KMS-11 (cell line): ENCODE data around the gene RAB4B.
"Not testable (repeated sequence)": the region's sequence is repeated elsewhere in the genome, so short reads cannot be mapped to it uniquely, and the experiment has no call there.

ENCODE experiments used
- H2AFZ ChIP-seq: fragments of 200-600 bp; sonication (generic); 2 replicates; pipeline ENCODE4 v1.6.1; 2016; ENCODE audit warnings: antibody characterized with exemption, mixed run types, low read depth
- H3K27ac ChIP-seq: fragments of 200-600 bp; sonication (generic); 2 replicates; pipeline ENCODE4 v1.6.1; 2016; ENCODE audit warnings: mild to moderate bottlenecking, mixed run types
- H3K27me3 ChIP-seq: fragments of 200-600 bp; sonication (generic); 2 replicates; pipeline ENCODE4 v1.6.1; 2017; ENCODE audit warnings: mild to moderate bottlenecking, low read depth, mixed run types, moderate library complexity; ENCODE audit not compliant: insufficient read depth
- H3K36me3 ChIP-seq: fragments of 200-600 bp; sonication (generic); 2 replicates; pipeline ENCODE4 v1.6.1; 2017; ENCODE audit warnings: mild to moderate bottlenecking, mixed run types; ENCODE audit not compliant: insufficient read depth
- H3K4me1 ChIP-seq: fragments of 200-600 bp; sonication (generic); 2 replicates; pipeline ENCODE4 v1.6.1; 2016; ENCODE audit warnings: mild to moderate bottlenecking, low read depth, mixed run types; ENCODE audit not compliant: poor library complexity, severe bottlenecking
- H3K4me2 ChIP-seq: fragments of 200-600 bp; sonication (generic); 2 replicates; pipeline ENCODE4 v1.7.0; 2016; ENCODE audit warnings: mild to moderate bottlenecking, mixed run types
- H3K4me3 ChIP-seq: fragments of 200-600 bp; sonication (generic); IDR thresholded peaks from 2 replicates; pipeline ENCODE4 v1.6.1; 2017; ENCODE audit warnings: low read depth, low read length, mixed read lengths; ENCODE audit not compliant: insufficient read depth
- H3K79me2 ChIP-seq: fragments of 200-600 bp; sonication (generic); 2 replicates; pipeline ENCODE4 v1.6.1; 2016; ENCODE audit warnings: low read depth, mixed run types; ENCODE audit not compliant: insufficient read depth
- H3K9ac ChIP-seq: fragments of 200-600 bp; sonication (generic); 2 replicates; pipeline ENCODE4 v1.6.1; 2016; ENCODE audit warnings: mild to moderate bottlenecking, mixed run types
- H4K20me1 ChIP-seq: fragments of 200-600 bp; sonication (generic); 2 replicates; pipeline ENCODE4 v1.6.1; 2016; ENCODE audit warnings: mild to moderate bottlenecking, mixed run types; ENCODE audit not compliant: insufficient read depth
- TF ChIP-seq, protein P1 (sequence below): fragments of 200-600 bp; sonication (generic); conservative IDR thresholded peaks from 2 replicates; pipeline ENCODE4 v1.6.1; 2017; ENCODE audit warnings: low read depth, mild to moderate bottlenecking, antibody characterized with exemption, low read length, moderate library complexity, mixed read lengths

RAB4B gene

GRCh38 chr19:40836754-40837429 is 58.8 kb downstream of the RAB4B start:
- Histone ChIP-seq H3K27me3 (no peaks in the 10 kb centered on the region), H3K9ac (no peak overlapping the region), H4K20me1 (no peaks in the 10 kb centered on the region), H3K27ac (no peak overlapping the region), H2AFZ (no peak overlapping the region), H3K4me2 (no peak overlapping the region), H3K79me2 (no peaks in the 10 kb centered on the region), H3K4me3 (no peak overlapping the region), H3K36me3 (no peaks in the 10 kb centered on the region), H3K4me1 (peaks cover 7% of the 10 kb centered on the region)
- TF ChIP-seq, protein P1, sequence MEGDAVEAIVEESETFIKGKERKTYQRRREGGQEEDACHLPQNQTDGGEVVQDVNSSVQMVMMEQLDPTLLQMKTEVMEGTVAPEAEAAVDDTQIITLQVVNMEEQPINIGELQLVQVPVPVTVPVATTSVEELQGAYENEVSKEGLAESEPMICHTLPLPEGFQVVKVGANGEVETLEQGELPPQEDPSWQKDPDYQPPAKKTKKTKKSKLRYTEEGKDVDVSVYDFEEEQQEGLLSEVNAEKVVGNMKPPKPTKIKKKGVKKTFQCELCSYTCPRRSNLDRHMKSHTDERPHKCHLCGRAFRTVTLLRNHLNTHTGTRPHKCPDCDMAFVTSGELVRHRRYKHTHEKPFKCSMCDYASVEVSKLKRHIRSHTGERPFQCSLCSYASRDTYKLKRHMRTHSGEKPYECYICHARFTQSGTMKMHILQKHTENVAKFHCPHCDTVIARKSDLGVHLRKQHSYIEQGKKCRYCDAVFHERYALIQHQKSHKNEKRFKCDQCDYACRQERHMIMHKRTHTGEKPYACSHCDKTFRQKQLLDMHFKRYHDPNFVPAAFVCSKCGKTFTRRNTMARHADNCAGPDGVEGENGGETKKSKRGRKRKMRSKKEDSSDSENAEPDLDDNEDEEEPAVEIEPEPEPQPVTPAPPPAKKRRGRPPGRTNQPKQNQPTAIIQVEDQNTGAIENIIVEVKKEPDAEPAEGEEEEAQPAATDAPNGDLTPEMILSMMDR = no peak

- not testable (repeated sequence) for H3K4me1 ChIP-seq, H4K20me1 ChIP-seq, H3K27me3 ChIP-seq, H3K4me2 ChIP-seq, H3K36me3 ChIP-seq, H3K27ac ChIP-seq, H3K9ac ChIP-seq, H2AFZ ChIP-seq, H3K79me2 ChIP-seq, H3K4me3 ChIP-seq
Observed at GRCh38 chr19:40838477-40838876, 60.4 kb downstream of the RAB4B start.

DNA sequence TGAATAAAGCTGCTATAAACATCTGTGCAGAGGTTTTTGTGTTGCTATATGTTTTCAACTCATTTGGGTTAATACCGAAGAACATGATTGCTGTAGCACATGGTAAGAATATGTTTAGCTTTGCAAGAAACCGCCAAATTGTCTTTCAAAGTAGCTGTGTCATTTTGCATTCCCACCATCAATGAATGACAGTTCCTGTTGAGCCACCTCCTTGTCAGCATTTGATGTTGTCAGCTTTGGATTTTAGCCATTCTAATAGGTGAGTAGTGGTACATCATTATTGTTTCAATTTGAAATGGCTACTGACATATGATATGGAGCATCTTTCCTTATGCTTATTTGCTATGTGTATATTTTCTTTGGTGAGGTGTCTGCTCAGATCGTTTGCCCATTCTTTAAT is 64.0 kb downstream of the RAB4B start:
- H3K4me1 ChIP-seq, H2AFZ ChIP-seq, H4K20me1 ChIP-seq, H3K4me3 ChIP-seq, H3K4me2 ChIP-seq, H3K9ac ChIP-seq, H3K27me3 ChIP-seq, H3K27ac ChIP-seq, H3K79me2 ChIP-seq, H3K36me3 ChIP-seq: not testable (repeated sequence)

GRCh38 chr19:40842997-40843652 is 65.1 kb downstream of the RAB4B start:
- not testable (repeated sequence) for H4K20me1 ChIP-seq, H3K4me3 ChIP-seq, H3K4me2 ChIP-seq

DNA sequence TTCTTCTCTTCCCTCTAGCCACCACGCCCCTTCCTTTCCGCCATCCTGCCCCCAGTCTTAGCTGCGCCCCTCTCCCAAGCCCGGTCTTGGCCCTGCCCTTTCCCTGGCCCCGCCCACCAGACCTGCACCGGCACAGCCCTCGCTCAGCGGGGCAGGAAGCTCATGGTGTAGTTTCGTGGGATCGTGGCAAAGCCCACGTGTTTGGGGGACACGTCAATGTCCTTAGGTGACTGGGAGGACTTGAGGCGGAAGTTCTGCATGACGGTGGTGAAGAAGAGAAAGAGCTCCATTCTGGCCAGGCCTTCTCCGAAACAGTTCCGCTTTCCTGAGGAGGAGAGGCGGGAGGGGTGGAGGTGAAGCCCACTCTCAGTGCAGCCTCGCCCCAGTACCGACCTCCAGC is 65.6 kb downstream of the RAB4B start:
- not testable (repeated sequence) for H3K4me2 ChIP-seq, H3K36me3 ChIP-seq

More at GRCh38 chr19:40842997-40843652, 65.1 kb downstream of the RAB4B start:
- H3K27ac ChIP-seq, H3K9ac ChIP-seq, H3K79me2 ChIP-seq, H2AFZ ChIP-seq, H3K27me3 ChIP-seq, H3K36me3 ChIP-seq, H3K4me1 ChIP-seq: not testable (repeated sequence)

More for the DNA sequence above, 65.6 kb downstream of the RAB4B start:
- not testable (repeated sequence) for H3K27me3 ChIP-seq, H4K20me1 ChIP-seq, H3K4me3 ChIP-seq, H3K79me2 ChIP-seq, H2AFZ ChIP-seq, H3K27ac ChIP-seq, H3K9ac ChIP-seq, H3K4me1 ChIP-seq
